HG03521 (cell line): ENCODE data around the gene MLLT3.

Experiments used
- ATAC-seq: cut with Tn5 transposase; IDR thresholded peaks from one replicate; pipeline ENCODE4 v1.9.1; 2021; ENCODE audit warnings: mild to moderate bottlenecking, moderate library complexity; ENCODE audit not compliant: unreplicated experiment

MLLT3 gene

GRCh38 chr9:20630241-20630943 is 8.1 kb upstream of the MLLT3 start:
- ATAC-seq = no peak

- no peak for ATAC-seq
These were observed 2.7 kb upstream of the MLLT3 start for GRCh38 chr9:20625003-20625349.

- no peak for ATAC-seq
These were observed 2.1 kb upstream of the MLLT3 start for GRCh38 chr9:20624201-20625002.

GRCh38 chr9:20623748-20624124 is 1.4 kb upstream of the MLLT3 start:
- no peak for ATAC-seq

- no peak for ATAC-seq
These were observed 885 bp upstream of the MLLT3 start for GRCh38 chr9:20623021-20623747.

GRCh38 chr9:20621471-20622329 is 599 bp downstream of the MLLT3 start:
- peak; percentile 6 for ATAC-seq

- no peak for ATAC-seq
These were observed 1.4 kb downstream of the MLLT3 start for GRCh38 chr9:20620650-20621470.

- no peak for ATAC-seq
These were observed 2.7 kb downstream of the MLLT3 start for GRCh38 chr9:20619487-20620200.

- no peak for ATAC-seq
These were observed 3.9 kb downstream of the MLLT3 start for GRCh38 chr9:20618361-20618802.

- ATAC-seq = no peak
These were observed 5.5 kb downstream of the MLLT3 start for GRCh38 chr9:20616808-20617207.

- no peak for ATAC-seq
These were observed 7.6 kb downstream of the MLLT3 start for GRCh38 chr9:20614602-20615216.

GRCh38 chr9:20611691-20612287 is 10.5 kb downstream of the MLLT3 start:
- no peak for ATAC-seq

GRCh38 chr9:20610591-20610990 is 11.7 kb downstream of the MLLT3 start:
- no peak for ATAC-seq

GRCh38 chr9:20608582-20608981 is 13.7 kb downstream of the MLLT3 start:
- ATAC-seq = no peak

GRCh38 chr9:20606652-20607051 is 15.6 kb downstream of the MLLT3 start:
- no peak for ATAC-seq

GRCh38 chr9:20604562-20604961 is 17.7 kb downstream of the MLLT3 start:
- ATAC-seq = peak; percentile 61

GRCh38 chr9:20603524-20604268 is 18.6 kb downstream of the MLLT3 start:
- ATAC-seq = no peak

- ATAC-seq = no peak
These were observed 21.0 kb downstream of the MLLT3 start for GRCh38 chr9:20601292-20601691.
